HepG2 (cell line): Measurements from ENCODE around the gene PRR29. TPM values are rescaled to one million over a fixed set of nuclear protein-coding genes. Genes with fewer than 3 reads are reported as not detected.

Experiments used
- AFF4 ChIP-seq: sonication (generic); formaldehyde crosslinking; IDR thresholded peaks from 2 replicates; pipeline ENCODE4 v1.4.0; 2020; ENCODE audit warnings: missing genetic modification reagents
- SOX6 ChIP-seq, 2 experiments: fragments of 450-650 bp in 1 of 2; sonication (generic) in 1 of 2; formaldehyde crosslinking in 1 of 2; IDR thresholded peaks; 2 replicates each; pipeline versions ENCODE4 v1.4.0 to v1.6.1; 2017 to 2020; ENCODE audit warnings: antibody characterized with exemption in 1 of 2, mild to moderate bottlenecking in 1 of 2, missing genetic modification reagents in 1 of 2
- ZBTB37 ChIP-seq: sonication (generic); formaldehyde crosslinking; IDR thresholded peaks from 2 replicates; pipeline ENCODE4 v1.4.0; 2020; ENCODE audit warnings: mild to moderate bottlenecking, missing genetic modification reagents
- ZNF280D ChIP-seq: sonication (generic); formaldehyde crosslinking; IDR thresholded peaks from 2 replicates; pipeline ENCODE4 v1.5.1; 2020; ENCODE audit warnings: mild to moderate bottlenecking, missing genetic modification reagents
- polyA plus RNA-seq, 8 experiments: library from polyadenylated mRNA; depleted of rRNA in 3 of 8; stranded (reverse) in 7 of 8; unstranded in 1 of 8; fragments of >200 nt; fragmentation: Illumina TruSeq in 4 of 8; extraction: Trizol in 4 of 8; gene quantifications; 2 replicates each; pipeline versions ENCODE4 v1.2.1 to v1.2.3, GENCODE V29; 2011 to 2016; ENCODE audit warnings: low read depth in 4 of 8, missing spikeins in 1 of 8, mixed read lengths in 1 of 8; ENCODE audit not compliant: insufficient read depth in 1 of 8
- total RNA-seq, 5 experiments: library from RNA; depleted of rRNA; stranded (reverse); fragments of >200 nt; fragmentation: Illumina TruSeq; extraction: Trizol; gene quantifications; 2 replicates each; pipeline ENCODE4 v1.2.3, GENCODE V29; 2016; ENCODE audit warnings: low read depth in 1 of 5

PRR29 gene
- total and polyA plus RNA-seq, 2 of the 13 experiments (the other 11 are each of a cell fraction or from before 2014, with no cell fraction given): 0.07 to 0.20 TPM

GRCh38 chr17:64016974-64017373, 18.8 kb downstream of the PRR29 start (continued):
- TF ChIP-seq ZNF280D (CRISPR knock-in tag): no peak
- TF ChIP-seq SOX6 (IDR thresholded peaks at IDR 0.05): no peak
- TF ChIP-seq SOX6 (CRISPR knock-in tag; IDR thresholded peaks at IDR 0.05): no peak
- TF ChIP-seq AFF4: no peak
- no peak for TF ChIP-seq ZBTB37
